ENCODE results near the gene PCTP.

Gene PCTP

DNA sequence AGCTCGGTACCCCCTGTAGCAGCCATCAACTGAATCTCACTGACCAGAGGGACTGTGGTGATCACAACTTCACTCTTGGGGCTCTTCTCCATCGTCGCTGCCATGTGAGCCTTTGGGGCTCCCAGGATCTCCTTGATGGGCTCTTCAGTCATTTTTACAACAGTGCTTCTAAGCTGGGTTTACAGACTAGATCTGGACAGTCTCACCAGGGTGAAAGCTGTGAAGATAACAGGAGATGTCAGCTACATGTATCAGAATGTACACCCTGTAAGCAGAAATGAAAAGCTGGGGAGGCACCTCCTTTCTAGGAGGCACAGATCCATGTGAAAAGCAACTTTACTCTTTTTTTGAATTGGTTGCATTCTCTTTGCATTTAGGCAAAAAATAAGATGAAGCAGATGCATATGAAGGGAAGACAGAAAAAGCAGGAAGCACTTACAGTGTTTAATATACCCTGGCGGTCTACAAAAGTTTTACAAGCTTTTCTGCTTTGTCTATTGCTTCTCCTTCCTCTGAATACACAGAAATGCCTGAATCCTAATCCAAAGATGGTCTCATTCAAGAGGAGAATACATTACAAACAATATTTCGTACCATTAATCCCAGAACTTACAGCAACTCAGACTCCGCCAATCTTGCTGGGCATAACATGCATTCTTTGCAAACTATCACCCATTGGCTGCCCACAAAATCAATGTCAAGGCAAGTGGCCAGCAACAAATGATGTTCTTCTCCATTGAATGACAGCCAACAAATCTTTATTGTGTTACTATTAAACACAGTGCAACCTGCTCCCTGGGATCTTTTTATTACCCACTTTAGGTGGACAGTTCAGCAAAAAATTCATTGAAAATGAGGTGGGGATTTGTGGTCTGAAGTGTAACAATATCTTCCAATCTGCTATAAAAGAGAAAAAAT, 29.7 kb upstream of the PCTP start:
- peaks cover 18% of the 10 kb centered on the region for H3K27me3 Mint-ChIP-seq
- H3K4me3 Mint-ChIP-seq: no peak overlapping the region
- H3K27ac Mint-ChIP-seq: no peak overlapping the region
- H3K36me3 Mint-ChIP-seq: no peaks in the 10 kb centered on the region
- no peaks in the 10 kb centered on the region for H3K4me1 Mint-ChIP-seq (ENCODE audit: low read depth)
- no peaks in the 10 kb centered on the region for H3K9me3 Mint-ChIP-seq (ENCODE audit: low read depth)

DNA sequence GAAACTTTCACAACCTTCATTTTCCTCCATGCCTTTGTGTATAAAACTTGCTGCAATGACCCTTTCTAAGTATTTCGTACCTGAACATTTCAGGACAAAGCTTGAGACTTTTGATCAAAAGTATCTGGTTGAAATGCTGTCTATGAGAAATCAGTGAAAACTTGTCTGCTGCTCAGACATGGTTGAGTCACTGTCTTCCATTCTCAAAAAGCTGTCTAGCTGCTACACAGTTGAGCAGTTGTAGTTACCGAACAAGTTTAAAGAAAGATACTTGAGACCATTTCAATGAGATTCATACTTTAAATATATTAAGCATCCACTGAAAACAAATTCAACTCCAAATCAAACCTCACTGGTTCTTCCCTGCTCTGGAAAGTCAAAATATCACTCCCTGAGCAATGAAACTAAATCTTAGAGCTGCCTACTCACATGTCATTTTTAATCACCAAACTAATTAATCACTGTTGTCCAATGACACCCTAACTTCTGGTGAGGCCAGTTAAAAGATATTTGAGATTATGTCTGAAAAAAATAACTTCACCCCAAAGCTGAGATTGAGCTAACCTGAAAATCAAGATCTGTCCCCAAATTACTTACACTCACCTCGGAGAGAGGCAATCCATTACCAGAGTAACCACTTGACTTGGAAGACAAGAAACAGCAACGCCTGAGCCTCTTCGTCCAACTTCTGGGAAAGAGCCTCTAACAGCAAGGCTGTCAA, 28.7 kb upstream of the PCTP start:
- Mint-ChIP-seq H3K9me3 (ENCODE audit: low read depth) (no peaks in the 10 kb centered on the region), H3K4me3 (no peak overlapping the region), H3K27me3 (peaks cover 26% of the 10 kb centered on the region), H3K36me3 (no peaks in the 10 kb centered on the region), H3K4me1 (ENCODE audit: low read depth) (no peaks in the 10 kb centered on the region), H3K27ac (no peak overlapping the region)

DNA sequence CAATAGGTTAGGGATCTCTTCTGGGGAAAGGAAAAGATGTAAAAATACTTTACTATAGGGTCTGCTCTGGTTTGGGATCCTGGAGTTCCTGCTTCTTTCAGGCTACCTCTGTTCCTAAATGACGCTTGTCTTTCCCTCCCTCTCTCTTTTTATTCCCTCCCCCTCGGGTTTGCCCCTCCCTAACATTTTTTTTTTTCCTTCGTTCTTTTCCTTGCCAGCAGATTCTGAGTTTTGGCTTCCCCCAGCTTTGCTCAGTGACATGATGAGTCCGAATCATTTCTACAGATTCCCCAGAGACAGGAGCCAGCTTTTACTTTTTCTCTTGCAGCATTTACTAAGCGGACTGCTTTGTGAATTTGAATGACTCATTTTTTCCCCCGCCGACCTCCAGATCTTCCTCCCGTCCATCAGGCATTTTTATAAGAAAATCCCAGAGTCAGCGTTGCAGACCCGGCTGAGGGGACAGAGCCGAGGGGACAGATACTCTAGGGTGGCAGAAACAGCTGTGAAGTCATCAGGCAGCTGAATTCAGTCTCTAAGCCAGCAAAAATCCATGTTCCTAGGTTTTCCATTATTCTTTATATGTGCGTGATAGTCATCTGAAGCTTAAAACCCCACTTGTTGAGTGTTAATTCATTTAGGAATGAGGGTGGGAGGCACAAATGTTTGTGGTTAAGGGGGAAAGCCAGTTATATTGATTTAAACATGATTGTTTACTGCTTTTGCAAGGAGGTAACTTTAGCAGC, 27.9 kb upstream of the PCTP start, which contains the start of gene TMEM100:
Gene TMEM100 (minus strand): TSS at position 123 of the 746 bp plus-strand sequence. CDS start 1,794 bp downstream, outside the sequence.
- H3K27me3 Mint-ChIP-seq: peaks cover 30% of the 10 kb centered on the region
- H3K4me1 Mint-ChIP-seq (ENCODE audit: low read depth): no peaks in the 10 kb centered on the region
- no peak within 1 kb of the TSS for H3K27ac Mint-ChIP-seq
- no peaks in the 10 kb centered on the region for H3K36me3 Mint-ChIP-seq
- H3K9me3 Mint-ChIP-seq (ENCODE audit: low read depth): no peaks in the 10 kb centered on the region
- no peak within 1 kb of the TSS for H3K4me3 Mint-ChIP-seq

DNA sequence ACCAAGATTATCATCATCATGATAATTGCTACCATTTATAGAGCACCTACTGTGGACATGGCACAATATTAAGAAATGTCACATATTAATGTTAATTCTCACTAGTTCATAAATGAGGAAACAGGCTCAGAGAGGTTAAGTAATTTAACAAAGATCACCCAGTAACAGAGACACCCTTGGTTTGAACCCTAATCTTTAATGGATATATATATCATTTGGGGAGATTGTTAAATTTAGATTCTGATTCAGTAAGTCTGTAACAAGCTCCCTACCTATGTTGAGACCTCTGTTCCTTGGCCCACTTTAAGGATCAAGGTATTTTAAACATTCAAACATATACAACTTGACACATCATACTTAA, 27.4 kb upstream of the PCTP start:
- H3K36me3 Mint-ChIP-seq: no peaks in the 10 kb centered on the region
- no peaks in the 10 kb centered on the region for H3K4me1 Mint-ChIP-seq (ENCODE audit: low read depth)
- no peaks in the 10 kb centered on the region for H3K9me3 Mint-ChIP-seq (ENCODE audit: low read depth)
- H3K27ac Mint-ChIP-seq: no peak overlapping the region
- H3K27me3 Mint-ChIP-seq: peaks cover 32% of the 10 kb centered on the region
- H3K4me3 Mint-ChIP-seq: no peak overlapping the region

DNA sequence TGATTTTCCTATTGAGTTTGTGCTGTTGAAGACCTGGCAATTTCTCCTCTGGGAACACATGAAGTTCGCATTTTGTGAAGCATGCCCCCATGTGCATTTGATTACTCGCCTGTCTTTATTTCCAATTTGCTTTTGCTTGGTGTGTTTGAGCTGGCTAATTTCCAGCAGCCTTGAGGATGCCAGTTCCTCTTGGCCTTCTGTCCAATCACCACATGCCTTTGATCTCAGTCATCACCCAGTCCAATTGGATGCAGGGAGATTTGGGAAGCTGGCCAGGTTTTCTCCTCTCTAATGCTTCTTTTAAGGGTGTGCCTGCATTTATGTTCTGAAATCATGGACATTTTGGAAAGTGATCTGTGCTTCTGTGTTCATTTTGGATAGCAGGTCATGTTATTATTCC, 24.4 kb upstream of the PCTP start:
- Mint-ChIP-seq H3K4me3 (no peak overlapping the region), H3K9me3 (ENCODE audit: low read depth) (no peaks in the 10 kb centered on the region), H3K36me3 (no peaks in the 10 kb centered on the region), H3K4me1 (ENCODE audit: low read depth) (no peaks in the 10 kb centered on the region), H3K27ac (no peak overlapping the region), H3K27me3 (peaks cover 32% of the 10 kb centered on the region)

DNA sequence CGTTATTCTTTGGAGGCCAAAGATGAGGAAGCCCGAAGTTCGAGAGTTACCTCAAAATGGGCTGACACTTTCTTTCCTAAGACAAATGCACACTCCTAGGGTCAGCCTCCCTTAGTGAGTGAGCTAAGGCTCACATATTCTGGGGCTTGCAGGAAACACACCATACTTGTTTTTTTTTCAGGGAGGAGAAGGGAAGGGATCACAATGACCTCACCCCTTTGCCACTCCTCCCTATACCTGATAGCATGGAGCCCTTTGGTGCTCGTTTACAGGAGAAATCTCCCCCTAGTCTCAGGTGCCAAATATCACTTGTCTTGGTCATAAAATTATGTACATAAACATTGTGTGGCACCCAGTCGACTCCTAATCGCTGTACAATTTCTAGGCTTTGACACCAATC, 23.6 kb upstream of the PCTP start:
- Mint-ChIP-seq H3K27ac (no peak overlapping the region), H3K4me1 (ENCODE audit: low read depth) (no peaks in the 10 kb centered on the region), H3K27me3 (peaks cover 34% of the 10 kb centered on the region), H3K4me3 (no peak overlapping the region), H3K36me3 (no peaks in the 10 kb centered on the region), H3K9me3 (ENCODE audit: low read depth) (no peaks in the 10 kb centered on the region)

DNA sequence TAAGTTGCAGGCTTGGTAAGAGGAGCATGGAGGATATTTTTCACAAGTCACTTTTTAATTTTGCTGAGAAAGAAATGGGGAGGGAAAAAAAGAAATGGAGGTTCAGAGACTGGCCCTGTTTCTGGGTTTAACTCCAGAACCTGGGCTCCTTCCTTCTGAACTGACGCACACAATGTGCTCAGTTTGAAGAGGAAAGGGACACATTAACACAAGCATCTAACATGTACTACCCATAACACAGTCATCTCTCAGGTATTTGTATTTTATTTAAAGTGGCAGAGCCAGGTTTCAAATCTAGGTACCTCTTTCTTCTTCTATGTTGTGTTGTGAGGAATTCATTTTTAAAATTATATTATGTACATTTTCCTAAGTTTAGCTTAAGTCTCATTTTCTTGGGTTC, 22.9 kb upstream of the PCTP start:
- Mint-ChIP-seq H3K27ac (no peak overlapping the region), H3K4me3 (no peak overlapping the region), H3K4me1 (ENCODE audit: low read depth) (no peaks in the 10 kb centered on the region)

DNA sequence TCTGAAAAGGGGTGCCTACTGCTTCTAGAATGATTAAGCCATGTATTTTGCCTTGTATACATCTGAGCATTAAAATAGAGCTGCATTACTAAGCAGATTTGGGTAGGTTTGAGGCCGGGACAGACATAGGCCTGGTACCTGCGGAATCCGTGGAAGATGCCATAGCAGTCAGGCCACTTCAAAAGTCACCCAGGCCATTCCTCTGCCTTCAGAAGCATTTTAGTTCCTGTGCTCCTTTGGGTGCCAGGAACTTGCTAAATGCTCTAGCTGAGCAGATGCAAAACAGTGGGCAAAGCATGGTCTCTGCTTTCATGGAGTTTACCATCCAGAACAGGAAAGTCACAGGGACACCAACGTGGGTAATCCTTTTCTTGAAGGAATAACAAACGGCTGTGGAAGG, 22.5 kb upstream of the PCTP start:
- H3K27me3 Mint-ChIP-seq: peaks cover 28% of the 10 kb centered on the region
- no peaks in the 10 kb centered on the region for H3K36me3 Mint-ChIP-seq
- no peaks in the 10 kb centered on the region for H3K9me3 Mint-ChIP-seq (ENCODE audit: low read depth)
- H3K4me1 Mint-ChIP-seq (ENCODE audit: low read depth): peaks cover 2% of the 10 kb centered on the region
- no peak overlapping the region for H3K27ac Mint-ChIP-seq
- no peak overlapping the region for H3K4me3 Mint-ChIP-seq

More for the DNA sequence above, 22.9 kb upstream of the PCTP start:
- Mint-ChIP-seq H3K9me3 (ENCODE audit: low read depth) (no peaks in the 10 kb centered on the region), H3K27me3 (peaks cover 29% of the 10 kb centered on the region), H3K36me3 (no peaks in the 10 kb centered on the region)

DNA sequence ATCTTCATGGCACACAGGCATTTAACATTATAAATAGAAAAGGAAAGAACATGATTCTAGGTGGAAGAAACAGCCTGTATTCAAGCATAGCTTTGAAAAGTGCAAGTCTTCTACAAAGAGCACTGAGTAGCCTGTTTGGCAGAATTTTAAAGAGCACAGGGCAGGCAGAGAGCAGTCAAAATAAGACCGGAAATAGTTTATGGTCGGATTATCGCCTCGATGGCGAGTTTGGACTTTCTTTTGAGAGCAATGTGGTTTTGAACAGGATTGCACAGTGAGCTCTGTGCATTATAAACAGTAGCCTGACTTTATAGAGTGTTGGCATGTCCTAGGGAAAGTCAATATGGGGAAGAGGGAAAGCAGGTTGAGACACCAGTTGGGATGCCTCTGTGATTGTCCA, 22.0 kb upstream of the PCTP start:
- no peaks in the 10 kb centered on the region for H3K36me3 Mint-ChIP-seq
- no peak overlapping the region for H3K4me3 Mint-ChIP-seq
- no peak overlapping the region for H3K27ac Mint-ChIP-seq
- H3K4me1 Mint-ChIP-seq (ENCODE audit: low read depth): peaks cover 6% of the 10 kb centered on the region
- H3K9me3 Mint-ChIP-seq (ENCODE audit: low read depth): no peaks in the 10 kb centered on the region
- H3K27me3 Mint-ChIP-seq: peaks cover 28% of the 10 kb centered on the region

DNA sequence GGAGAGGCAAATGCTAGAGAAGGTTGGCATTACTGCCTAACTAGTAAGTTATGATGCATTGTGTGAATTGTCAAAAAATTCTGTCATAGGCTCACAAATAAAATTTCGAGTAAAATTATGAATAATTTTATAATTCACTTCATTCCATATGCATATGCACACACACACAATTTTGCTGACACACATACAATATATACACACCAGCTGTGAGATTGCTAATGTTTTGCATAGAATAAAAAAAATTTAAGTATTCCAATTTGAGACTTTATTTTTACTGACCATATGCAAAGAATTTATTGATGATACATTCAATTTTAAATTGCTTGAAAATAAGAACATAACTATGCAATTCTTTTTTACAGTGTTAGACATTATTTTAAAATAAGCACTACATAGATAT, 21.4 kb upstream of the PCTP start:
- H3K4me1 Mint-ChIP-seq (ENCODE audit: low read depth): peaks cover 13% of the 10 kb centered on the region
- H3K27ac Mint-ChIP-seq: no peak overlapping the region
- H3K9me3 Mint-ChIP-seq (ENCODE audit: low read depth): no peaks in the 10 kb centered on the region
- no peak overlapping the region for H3K4me3 Mint-ChIP-seq
- no peaks in the 10 kb centered on the region for H3K36me3 Mint-ChIP-seq
- peaks cover 28% of the 10 kb centered on the region for H3K27me3 Mint-ChIP-seq

DNA sequence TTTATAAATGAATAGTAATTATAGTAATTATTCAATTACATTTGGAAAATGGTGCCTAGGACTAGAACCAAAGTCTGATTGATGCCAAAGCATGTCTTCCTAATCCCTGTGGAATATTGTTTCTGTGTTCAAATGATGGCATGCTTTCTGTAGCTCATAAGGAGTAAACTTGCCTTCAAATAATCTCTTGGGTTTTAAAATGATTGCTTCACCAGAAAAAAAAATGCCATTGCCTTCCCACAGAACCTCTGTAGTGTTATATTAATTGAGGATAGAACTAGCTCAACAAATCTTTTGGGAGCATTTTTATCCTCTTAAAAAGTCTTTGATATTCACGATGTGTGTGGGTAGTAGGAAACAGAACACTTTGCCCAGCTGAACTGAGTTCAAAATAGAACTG, 20.5 kb upstream of the PCTP start:
- H3K27me3 Mint-ChIP-seq: peaks cover 24% of the 10 kb centered on the region
- no peaks in the 10 kb centered on the region for H3K36me3 Mint-ChIP-seq
- no peaks in the 10 kb centered on the region for H3K9me3 Mint-ChIP-seq (ENCODE audit: low read depth)
- H3K27ac Mint-ChIP-seq: no peak overlapping the region
- peaks cover 16% of the 10 kb centered on the region for H3K4me1 Mint-ChIP-seq (ENCODE audit: low read depth)
- no peak overlapping the region for H3K4me3 Mint-ChIP-seq

DNA sequence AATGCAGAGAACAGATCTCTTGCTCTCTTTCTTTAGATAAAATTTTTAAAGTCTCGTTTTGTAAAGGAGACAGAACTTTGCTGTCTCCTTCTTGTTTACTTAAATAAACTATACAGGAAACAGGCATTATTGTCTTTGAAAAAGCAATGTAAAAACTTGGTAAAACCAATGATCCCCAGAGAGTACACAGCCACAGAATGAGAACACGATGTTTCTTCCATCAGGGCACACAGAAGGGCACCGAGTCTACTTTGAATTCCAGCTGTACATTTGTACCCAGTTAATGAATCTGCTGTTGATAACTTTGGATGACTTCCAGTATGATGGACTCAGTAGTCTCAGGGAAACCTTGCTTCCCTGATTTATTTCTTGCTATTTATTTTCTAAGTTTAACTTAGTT, 20.0 kb upstream of the PCTP start:
- H3K27me3 Mint-ChIP-seq: peaks cover 25% of the 10 kb centered on the region
- H3K4me3 Mint-ChIP-seq: no peak overlapping the region
- H3K9me3 Mint-ChIP-seq (ENCODE audit: low read depth): no peaks in the 10 kb centered on the region
- H3K27ac Mint-ChIP-seq: no peak overlapping the region
- no peaks in the 10 kb centered on the region for H3K36me3 Mint-ChIP-seq
- peaks cover 18% of the 10 kb centered on the region for H3K4me1 Mint-ChIP-seq (ENCODE audit: low read depth)

DNA sequence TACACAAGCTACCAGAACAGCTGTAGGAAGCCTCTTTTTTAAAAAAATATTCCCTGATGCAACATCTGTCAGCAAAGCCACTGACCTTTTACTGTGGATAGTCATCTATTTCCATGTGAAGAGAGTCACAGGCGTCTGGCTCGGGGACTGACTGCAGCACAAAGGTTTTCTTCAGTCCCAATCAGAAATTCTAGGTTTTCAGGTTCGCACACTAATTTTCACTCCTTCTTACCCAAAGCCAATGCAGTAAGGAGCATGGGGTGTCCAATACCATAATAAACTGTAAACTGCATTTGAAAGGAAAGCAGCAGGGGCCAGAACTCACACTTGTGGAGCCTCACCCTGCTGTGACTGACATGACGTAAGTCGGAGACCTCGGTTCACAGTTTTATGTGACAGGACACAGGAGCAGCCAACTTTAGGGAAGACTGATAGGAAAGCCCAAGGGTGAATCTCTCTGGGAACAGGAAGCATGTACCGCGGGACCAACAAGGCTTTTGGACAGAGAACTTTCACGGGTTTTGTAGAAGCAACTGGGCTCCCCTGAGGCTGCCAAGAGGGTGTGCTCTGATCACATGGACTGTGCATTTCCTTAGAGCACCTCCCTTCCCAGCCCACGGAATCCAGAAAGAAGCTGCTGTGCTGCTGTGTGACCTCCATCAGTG, 19.1 kb upstream of the PCTP start:
- peaks cover 19% of the 10 kb centered on the region for H3K4me1 Mint-ChIP-seq (ENCODE audit: low read depth)
- no peak overlapping the region for H3K27ac Mint-ChIP-seq
- H3K9me3 Mint-ChIP-seq (ENCODE audit: low read depth): no peaks in the 10 kb centered on the region

DNA sequence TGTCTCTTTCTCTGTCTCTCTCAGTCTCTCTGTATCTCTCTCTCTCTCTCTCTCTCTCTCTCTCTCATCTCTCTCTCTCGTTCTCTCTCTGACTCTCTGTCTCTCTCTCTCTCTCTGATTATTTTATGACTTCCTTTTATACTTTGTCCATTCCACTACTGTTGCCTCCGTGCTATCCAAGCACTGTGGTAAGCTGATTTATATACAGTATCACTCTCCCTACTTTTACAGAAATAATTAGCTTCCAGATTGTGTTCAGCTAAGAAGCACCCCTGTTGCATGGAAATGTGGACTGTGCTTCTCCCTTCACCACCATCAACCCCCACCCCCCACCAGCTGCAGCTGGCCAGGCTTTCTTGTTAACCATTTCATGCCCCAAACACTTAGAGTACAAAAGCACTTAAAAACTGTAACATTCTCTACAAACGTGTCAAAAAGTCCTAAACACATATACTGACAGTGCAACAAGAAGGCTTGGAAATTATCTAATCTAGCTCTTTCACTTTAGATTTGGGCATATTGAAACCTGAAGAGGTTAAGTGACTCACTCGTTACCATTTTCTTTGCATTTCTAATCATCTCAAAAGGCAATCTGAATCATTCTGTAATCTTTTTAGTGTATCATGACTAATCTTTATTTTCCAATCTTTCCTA, 16.6 kb upstream of the PCTP start:
- Mint-ChIP-seq H3K4me3 (peak overlapping the region; percentile 33), H3K27me3 (peaks cover 13% of the 10 kb centered on the region), H3K36me3 (no peaks in the 10 kb centered on the region), H3K27ac (peak overlapping the region; percentile 80), H3K4me1 (ENCODE audit: low read depth) (peaks cover 19% of the 10 kb centered on the region), H3K9me3 (ENCODE audit: low read depth) (no peaks in the 10 kb centered on the region)

More for the DNA sequence above, 19.1 kb upstream of the PCTP start:
- Mint-ChIP-seq H3K27me3 (peaks cover 22% of the 10 kb centered on the region), H3K36me3 (no peaks in the 10 kb centered on the region), H3K4me3 (no peak overlapping the region)
